Choroid plexus epithelial cell (primary cell): ENCODE results near the gene SPDYE1.

ENCODE experiments used
- DNase-seq: peaks from one replicate; pipeline ENCODE4 v3.0.0-alpha.2; 2010; ENCODE audit warnings: low read depth
- H3K4me3 ChIP-seq: 2 replicates; pipeline ENCODE4 v1.5.1; 2011; ENCODE audit warnings: low read depth, mild to moderate bottlenecking, control low read depth, low read length, moderate library complexity
- CTCF ChIP-seq: conservative IDR thresholded peaks from 2 replicates; pipeline ENCODE4 v1.5.1; 2011; ENCODE audit warnings: low read depth, mild to moderate bottlenecking, control low read depth, inconsistent platforms, low read length, moderate library complexity

SPDYE1 gene

GRCh38 chr7:44057849-44058758 is 60.4 kb downstream of the SPDYE1 start:
- TF ChIP-seq CTCF, result no peak
- no peak for DNase-seq
- no peak overlapping the region for H3K4me3 ChIP-seq

- H3K4me3 ChIP-seq, result no peak overlapping the region
- no peak for TF ChIP-seq CTCF
- DNase-seq, result no peak
These were observed 61.1 kb downstream of the SPDYE1 start for GRCh38 chr7:44058759-44059218.

- DNase-seq, result no peak
- TF ChIP-seq CTCF, result no peak
- H3K4me3 ChIP-seq, result no peak overlapping the region
These were observed 61.8 kb downstream of the SPDYE1 start for GRCh38 chr7:44059219-44060090.
